GM12878 (cell line): ENCODE measurements around the gene MUTYH. TPM values are rescaled to one million over a fixed set of nuclear protein-coding genes. Genes with fewer than 3 reads are reported as not detected.

ENCODE experiments used
- CBFB ChIP-seq: IDR thresholded peaks from 2 replicates; pipeline ENCODE4 v1.6.1; 2016; ENCODE audit warnings: antibody characterized with exemption, low read depth
- CBX3 ChIP-seq: fragments of 200-600 bp; sonication (generic); IDR thresholded peaks from 2 replicates; pipeline ENCODE4 v1.6.1; 2016; ENCODE audit warnings: low read depth, borderline replicate concordance
- GABPA ChIP-seq: IDR thresholded peaks from 2 replicates; pipeline ENCODE4 v1.6.1; 2014; ENCODE audit warnings: antibody characterized with exemption, low read depth, mild to moderate bottlenecking, inconsistent platforms
- HSF1 ChIP-seq: fragments of 150-350 bp; IDR thresholded peaks from 2 replicates; pipeline ENCODE4 v1.6.1; 2014; ENCODE audit warnings: mild to moderate bottlenecking, low read depth, low read length
- IKZF1 ChIP-seq: fragments of 450-650 bp; conservative IDR thresholded peaks from 2 replicates; pipeline ENCODE4 v1.6.1; 2017; ENCODE audit warnings: antibody characterized with exemption, mild to moderate bottlenecking
- KAT2A ChIP-seq: conservative IDR thresholded peaks from 2 replicates; pipeline ENCODE4 v1.6.1; 2011; ENCODE audit warnings: low read depth, low read length; ENCODE audit not compliant: control insufficient read depth
- NFIC ChIP-seq: IDR thresholded peaks from 2 replicates; pipeline ENCODE4 v1.6.1; 2012; ENCODE audit warnings: low read depth, mild to moderate bottlenecking, inconsistent platforms, low read length, moderate library complexity
- NKRF ChIP-seq: fragments of 450-650 bp; conservative IDR thresholded peaks from 2 replicates; pipeline ENCODE4 v1.6.1; 2017; ENCODE audit warnings: mild to moderate bottlenecking, moderate library complexity
- NR2F1 ChIP-seq: fragments of 450-650 bp; conservative IDR thresholded peaks from 2 replicates; pipeline ENCODE4 v1.6.1; 2017; ENCODE audit warnings: mild to moderate bottlenecking
- RAD21 ChIP-seq: IDR thresholded peaks from 2 replicates; pipeline ENCODE4 v1.6.1; 2011; ENCODE audit warnings: mild to moderate bottlenecking, low read depth, low read length, moderate library complexity; ENCODE audit not compliant: insufficient read depth
- RAD51 ChIP-seq: fragments of 450-650 bp; IDR thresholded peaks from 2 replicates; pipeline ENCODE4 v1.6.1; 2016; ENCODE audit warnings: moderate library complexity, mild to moderate bottlenecking, inconsistent platforms
- SREBF1 ChIP-seq: IDR thresholded peaks from 2 replicates; pipeline ENCODE4 v1.6.1; 2012; ENCODE audit warnings: mild to moderate bottlenecking, low read length
- ZBTB4 ChIP-seq: fragments of 450-650 bp; formaldehyde crosslinking; IDR thresholded peaks from 2 replicates; pipeline ENCODE4 v1.4.0; 2022; ENCODE audit warnings: mild to moderate bottlenecking, moderate library complexity
- polyA plus RNA-seq, 11 experiments: library from polyadenylated mRNA; depleted of rRNA in 4 of 11; unstranded in 6 of 11; stranded (reverse) in 5 of 11; fragments of >200 nt; fragmentation: Nextera tagmentation in 4 of 11; fragmentation: Illumina TruSeq in 1 of 11; extraction: Ambion mirVana in 4 of 11; extraction: Trizol in 1 of 11; gene quantifications; 1 replicate in 1 of 11; 2 replicates in 10 of 11; pipeline versions ENCODE4 v1.2.1 to v1.2.3, GENCODE V29; 2011 to 2016; ENCODE audit warnings: inconsistent platforms in 2 of 11, missing spikeins in 2 of 11, low read depth in 1 of 11
- total RNA-seq, 4 experiments: library from RNA; depleted of rRNA in 3 of 4; stranded (reverse); fragments of >200 nt in 3 of 4; fragmentation: Illumina TruSeq in 1 of 4; extraction: Trizol in 1 of 4; gene quantifications; 2 replicates each; pipeline versions ENCODE4 v1.2.1 to v1.2.3, GENCODE V29; 2013 to 2021
- TF ChIP-seq, protein P1 (sequence below): fragments of 450-650 bp; IDR thresholded peaks from 2 replicates; pipeline ENCODE4 v1.6.1; 2016; ENCODE audit warnings: mild to moderate bottlenecking, moderate library complexity, borderline replicate concordance
- TF ChIP-seq, protein P2 (sequence below): fragments of 450-650 bp; IDR thresholded peaks from 2 replicates; pipeline ENCODE4 v1.6.1; 2017; ENCODE audit warnings: low read depth, mild to moderate bottlenecking, moderate library complexity

Gene MUTYH
- total and polyA plus RNA-seq, 10 of the 15 experiments (the other 5 are each of a cell fraction or from before 2014, with no cell fraction given), result 2.5 to 42.0 (median 30.0) TPM

DNA sequence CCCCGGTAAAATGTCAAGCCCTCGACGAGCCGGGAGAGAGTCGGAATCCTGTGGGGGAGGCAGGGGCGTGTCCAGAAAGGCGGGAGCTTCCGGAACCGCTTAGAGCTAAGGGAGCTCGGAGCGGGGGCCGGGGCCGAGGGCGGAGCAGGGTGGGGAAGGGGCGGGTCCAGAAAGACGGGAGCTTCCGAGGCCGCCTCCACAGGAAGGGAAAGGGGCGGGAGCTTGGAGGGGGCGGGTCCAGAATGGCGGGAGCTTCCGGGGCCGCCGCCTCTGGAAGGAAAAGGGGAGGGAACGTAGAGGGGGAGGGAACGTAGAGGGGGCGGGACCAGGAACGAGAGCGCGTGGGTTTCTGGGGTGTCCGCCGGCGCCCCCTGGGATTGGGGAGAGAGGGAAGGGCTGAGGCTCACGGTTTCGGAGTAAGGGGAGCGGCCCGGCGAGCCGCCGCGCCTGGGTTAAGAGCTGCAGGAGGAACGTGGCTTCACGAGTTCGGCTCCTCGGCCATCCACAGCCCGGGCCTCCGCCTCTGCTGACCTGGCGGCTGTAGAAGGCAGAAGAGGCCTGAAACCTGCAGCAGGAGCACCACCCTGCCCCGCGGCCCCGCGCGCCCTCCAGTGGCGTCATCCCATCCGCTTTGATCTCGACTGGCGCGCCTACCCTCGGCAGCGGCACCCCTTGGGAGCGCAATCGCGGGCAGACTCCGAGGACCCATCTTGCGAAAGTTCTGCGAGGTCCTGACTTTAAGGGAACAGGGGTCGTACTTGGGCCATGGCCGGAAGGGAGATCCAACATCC, 36.5 kb downstream of the MUTYH start (continued):
- TF ChIP-seq, protein P1, sequence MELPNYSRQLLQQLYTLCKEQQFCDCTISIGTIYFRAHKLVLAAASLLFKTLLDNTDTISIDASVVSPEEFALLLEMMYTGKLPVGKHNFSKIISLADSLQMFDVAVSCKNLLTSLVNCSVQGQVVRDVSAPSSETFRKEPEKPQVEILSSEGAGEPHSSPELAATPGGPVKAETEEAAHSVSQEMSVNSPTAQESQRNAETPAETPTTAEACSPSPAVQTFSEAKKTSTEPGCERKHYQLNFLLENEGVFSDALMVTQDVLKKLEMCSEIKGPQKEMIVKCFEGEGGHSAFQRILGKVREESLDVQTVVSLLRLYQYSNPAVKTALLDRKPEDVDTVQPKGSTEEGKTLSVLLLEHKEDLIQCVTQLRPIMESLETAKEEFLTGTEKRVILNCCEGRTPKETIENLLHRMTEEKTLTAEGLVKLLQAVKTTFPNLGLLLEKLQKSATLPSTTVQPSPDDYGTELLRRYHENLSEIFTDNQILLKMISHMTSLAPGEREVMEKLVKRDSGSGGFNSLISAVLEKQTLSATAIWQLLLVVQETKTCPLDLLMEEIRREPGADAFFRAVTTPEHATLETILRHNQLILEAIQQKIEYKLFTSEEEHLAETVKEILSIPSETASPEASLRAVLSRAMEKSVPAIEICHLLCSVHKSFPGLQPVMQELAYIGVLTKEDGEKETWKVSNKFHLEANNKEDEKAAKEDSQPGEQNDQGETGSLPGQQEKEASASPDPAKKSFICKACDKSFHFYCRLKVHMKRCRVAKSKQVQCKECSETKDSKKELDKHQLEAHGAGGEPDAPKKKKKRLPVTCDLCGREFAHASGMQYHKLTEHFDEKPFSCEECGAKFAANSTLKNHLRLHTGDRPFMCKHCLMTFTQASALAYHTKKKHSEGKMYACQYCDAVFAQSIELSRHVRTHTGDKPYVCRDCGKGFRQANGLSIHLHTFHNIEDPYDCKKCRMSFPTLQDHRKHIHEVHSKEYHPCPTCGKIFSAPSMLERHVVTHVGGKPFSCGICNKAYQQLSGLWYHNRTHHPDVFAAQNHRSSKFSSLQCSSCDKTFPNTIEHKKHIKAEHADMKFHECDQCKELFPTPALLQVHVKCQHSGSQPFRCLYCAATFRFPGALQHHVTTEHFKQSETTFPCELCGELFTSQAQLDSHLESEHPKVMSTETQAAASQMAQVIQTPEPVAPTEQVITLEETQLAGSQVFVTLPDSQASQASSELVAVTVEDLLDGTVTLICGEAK, result peak; percentile 77; the same call in 1 of the 2 replicates
- TF ChIP-seq CBFB (0 out of 2 replicates have a peak, but pooled peaks have one; percentile 38), NKRF (peak; percentile 74), HSF1 (no peak), CBX3 (no peak), NR2F1 (peak; percentile 68; the same call in 1 of the 2 replicates), ZBTB4 (CRISPR knock-in tag) (0 out of 2 replicates have a peak, but pooled peaks have one; percentile 50), KAT2A (no peak), GABPA (peak; percentile 58), IKZF1 (peak; percentile 81), SREBF1 (no peak), RAD21 (peak; percentile 51), NFIC (no peak), RAD51 (no peak)
- TF ChIP-seq, protein P2, sequence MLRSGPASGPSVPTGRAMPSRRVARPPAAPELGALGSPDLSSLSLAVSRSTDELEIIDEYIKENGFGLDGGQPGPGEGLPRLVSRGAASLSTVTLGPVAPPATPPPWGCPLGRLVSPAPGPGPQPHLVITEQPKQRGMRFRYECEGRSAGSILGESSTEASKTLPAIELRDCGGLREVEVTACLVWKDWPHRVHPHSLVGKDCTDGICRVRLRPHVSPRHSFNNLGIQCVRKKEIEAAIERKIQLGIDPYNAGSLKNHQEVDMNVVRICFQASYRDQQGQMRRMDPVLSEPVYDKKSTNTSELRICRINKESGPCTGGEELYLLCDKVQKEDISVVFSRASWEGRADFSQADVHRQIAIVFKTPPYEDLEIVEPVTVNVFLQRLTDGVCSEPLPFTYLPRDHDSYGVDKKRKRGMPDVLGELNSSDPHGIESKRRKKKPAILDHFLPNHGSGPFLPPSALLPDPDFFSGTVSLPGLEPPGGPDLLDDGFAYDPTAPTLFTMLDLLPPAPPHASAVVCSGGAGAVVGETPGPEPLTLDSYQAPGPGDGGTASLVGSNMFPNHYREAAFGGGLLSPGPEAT, result no peak
